HepG2 (cell line): Measurements from ENCODE around the gene PRELP. TPM values are rescaled to one million over a fixed set of nuclear protein-coding genes. Genes with fewer than 3 reads are reported as not detected.

Experiments used
- ATAC-seq: fragments of 200-7000 bp; cut with Tn5 transposase; 3 replicates; pipeline ENCODE4 v1.9.1; 2020; ENCODE audit warnings: mild to moderate bottlenecking, moderate library complexity
- BruUV-seq: library from RNA; stranded (reverse); fragments of 400-500 nt; replicated peaks from 2 replicates; lab custom pipeline; 2021; lab: Mats Ljungman, UMichigan
- CTCF ChIA-PET: fragments of 300-600 bp; formaldehyde crosslinking; extraction: SDS; loops from one replicate; lab custom pipeline; 2021; ENCODE audit warnings: low total read pairs, inconsistent platforms, low intra/inter-chr PET ratio; lab: Yijun Ruan, JAX
- POLR2A ChIA-PET: fragments of 350-600 bp; sonication (Branson Sonifier 250); formaldehyde crosslinking; loops from one replicate; lab custom pipeline; 2020; ENCODE audit warnings: antibody characterized with exemption, inconsistent platforms; lab: Yijun Ruan, JAX
- DNase-seq: peaks from one replicate; pipeline ENCODE4 v3.0.0-alpha.2; 2015; ENCODE audit warnings: low spot score
- FAIRE-seq: peaks from 3 replicates; lab custom pipeline; 2011; peaks lifted over from hg19 to GRCh38; lab: Jason Lieb, UNC
- H2AFZ ChIP-seq: one replicate; pipeline ENCODE4 v1.6.1; 2011; ENCODE audit warnings: low read length, inconsistent platforms
- H3K27ac ChIP-seq: fragments of 300-600 bp; 3 replicates; pipeline ENCODE4 v1.8.0; 2011; ENCODE audit warnings: mixed run types, mild to moderate bottlenecking, mixed read lengths, low read length, inconsistent platforms; ENCODE audit not compliant: insufficient read depth; ENCODE audit errors: extremely low read length
- H3K27me3 ChIP-seq, 2 experiments: fragments of 200-600 bp in 1 of 2; 2 replicates in 1 of 2; 3 replicates in 1 of 2; pipeline versions ENCODE4 v1.6.0 to v1.8.0; 2011; ENCODE audit warnings: low read length in 2 of 2, mild to moderate bottlenecking in 2 of 2, moderate library complexity in 2 of 2, inconsistent platforms in 1 of 2; ENCODE audit not compliant: insufficient read depth in 2 of 2, control insufficient read depth in 1 of 2
- H3K36me3 ChIP-seq, 2 experiments: fragments of 200-600 bp in 1 of 2; replicated peaks in 1 of 2; 2 replicates in 1 of 2; 3 replicates in 1 of 2; pipeline versions ENCODE4 v1.5.1 to v1.8.0; 2011; ENCODE audit warnings: low read length in 2 of 2, inconsistent platforms in 1 of 2; ENCODE audit not compliant: insufficient read depth in 2 of 2, control insufficient read depth in 1 of 2
- H3K4me1 ChIP-seq: 2 replicates; pipeline ENCODE4 v1.5.1; 2012; ENCODE audit warnings: low read length, inconsistent platforms; ENCODE audit not compliant: insufficient read depth
- H3K4me2 ChIP-seq: 2 replicates; pipeline ENCODE4 v1.6.0; 2011; ENCODE audit warnings: low read depth, low read length, inconsistent platforms
- H3K4me3 ChIP-seq, 3 experiments: fragments of 200-600 bp in 1 of 3; sonication (generic), shearing (Covaris generic) in 1 of 3; replicated peaks in 1 of 3; 2 replicates each; pipeline ENCODE4 v1.5.1; 2011 to 2016; ENCODE audit warnings: low read length in 3 of 3, inconsistent platforms in 2 of 3, low read depth in 2 of 3, mild to moderate bottlenecking in 2 of 3, control low read depth in 1 of 3, mixed read lengths in 1 of 3; ENCODE audit not compliant: insufficient read depth in 1 of 3
- H3K79me2 ChIP-seq: one replicate; pipeline ENCODE4 v1.6.1; 2011; ENCODE audit warnings: low read length, inconsistent platforms; ENCODE audit not compliant: insufficient read depth
- H3K9ac ChIP-seq: 2 replicates; pipeline ENCODE4 v1.6.0; 2011; ENCODE audit warnings: mild to moderate bottlenecking, low read depth, low read length, inconsistent platforms; ENCODE audit not compliant: insufficient read depth
- H3K9me3 ChIP-seq: 2 replicates; pipeline ENCODE4 v1.5.1; 2012; ENCODE audit warnings: mild to moderate bottlenecking, low read length
- H4K20me1 ChIP-seq: 2 replicates; pipeline ENCODE4 v1.6.0; 2011; ENCODE audit warnings: inconsistent platforms, mild to moderate bottlenecking, low read length, moderate library complexity; ENCODE audit not compliant: insufficient read depth
- ELF3 ChIP-seq: IDR thresholded peaks from 2 replicates; pipeline ENCODE4 v1.6.1; 2016; ENCODE audit warnings: missing genetic modification reagents, missing compliant biosample characterization
- GMEB1 ChIP-seq: sonication (generic); formaldehyde crosslinking; IDR thresholded peaks from 2 replicates; pipeline ENCODE4 v1.5.1; 2020; ENCODE audit warnings: missing genetic modification reagents, mild to moderate bottlenecking, borderline replicate concordance
- HNRNPK ChIP-seq: fragments of 200-400 bp; formaldehyde crosslinking; IDR thresholded peaks from 2 replicates; pipeline ENCODE4 v1.6.1; 2018; ENCODE audit warnings: low read length, low read depth, moderate library complexity, mild to moderate bottlenecking; ENCODE audit not compliant: poor library complexity, severe bottlenecking
- PHF5A ChIP-seq: IDR thresholded peaks from one replicate; pipeline ENCODE4 v1.6.1; 2018; ENCODE audit warnings: low read depth, missing genetic modification reagents; ENCODE audit not compliant: unreplicated experiment
- PRDM4 ChIP-seq: sonication (generic); formaldehyde crosslinking; IDR thresholded peaks from 2 replicates; pipeline ENCODE4 v1.9.0; 2021; ENCODE audit warnings: missing genetic modification reagents, borderline replicate concordance
- RARG ChIP-seq: sonication (generic); formaldehyde crosslinking; IDR thresholded peaks from 2 replicates; pipeline ENCODE4 v1.4.0; 2020; ENCODE audit warnings: low read depth, mild to moderate bottlenecking, missing genetic modification reagents
- TBL1XR1 ChIP-seq: fragments of 150-350 bp; IDR thresholded peaks from 2 replicates; pipeline ENCODE4 v1.6.1; 2014; ENCODE audit warnings: borderline replicate concordance, low read length; ENCODE audit not compliant: partially characterized antibody
- YY1 ChIP-seq: IDR thresholded peaks from 2 replicates; pipeline ENCODE4 v1.6.1; 2011; ENCODE audit warnings: low read length, low read depth, moderate library complexity, mild to moderate bottlenecking; ENCODE audit not compliant: insufficient read depth, insufficient replicate concordance
- ZBTB3 ChIP-seq: sonication (generic); formaldehyde crosslinking; IDR thresholded peaks from 2 replicates; pipeline ENCODE4 v1.4.0; 2020; ENCODE audit warnings: low read depth, mild to moderate bottlenecking, moderate library complexity, missing genetic modification reagents, borderline replicate concordance
- ZFP41 ChIP-seq: sonication (generic); formaldehyde crosslinking; IDR thresholded peaks from 2 replicates; pipeline ENCODE4 v1.4.0; 2020; ENCODE audit warnings: mild to moderate bottlenecking, missing genetic modification reagents, borderline replicate concordance
- ZFYVE20 ChIP-seq: sonication (generic); formaldehyde crosslinking; IDR thresholded peaks from 2 replicates; pipeline ENCODE4 v1.8.0; 2023; ENCODE audit warnings: low read depth, mild to moderate bottlenecking, moderate library complexity, missing genetic modification reagents, borderline replicate concordance
- ZNF124 ChIP-seq: sonication (generic); formaldehyde crosslinking; IDR thresholded peaks from 2 replicates; pipeline ENCODE4 v1.4.0; 2020; ENCODE audit warnings: missing genetic modification reagents
- ZNF253 ChIP-seq: sonication (generic); formaldehyde crosslinking; IDR thresholded peaks from 2 replicates; pipeline ENCODE4 v1.8.0; 2022; ENCODE audit warnings: mild to moderate bottlenecking, missing genetic modification reagents, borderline replicate concordance
- ZNF275 ChIP-seq: sonication (generic); formaldehyde crosslinking; IDR thresholded peaks from 2 replicates; pipeline ENCODE4 v1.8.0; 2022; ENCODE audit warnings: missing genetic modification reagents, mild to moderate bottlenecking, inconsistent platforms, borderline replicate concordance
- ZNF556 ChIP-seq: sonication (generic); formaldehyde crosslinking; IDR thresholded peaks from 2 replicates; pipeline ENCODE4 v1.4.0; 2020; ENCODE audit warnings: mild to moderate bottlenecking, missing genetic modification reagents, borderline replicate concordance
- ZNF576 ChIP-seq: sonication (generic); formaldehyde crosslinking; IDR thresholded peaks from 2 replicates; pipeline ENCODE4 v1.4.0; 2020; ENCODE audit warnings: mild to moderate bottlenecking, missing genetic modification reagents
- ZNF674 ChIP-seq: sonication (generic); formaldehyde crosslinking; IDR thresholded peaks from 2 replicates; pipeline ENCODE4 v1.5.0; 2020; ENCODE audit warnings: low read depth, mild to moderate bottlenecking, missing genetic modification reagents
- ZNF766 ChIP-seq: sonication (generic); formaldehyde crosslinking; IDR thresholded peaks from 2 replicates; pipeline ENCODE4 v1.5.0; 2020; ENCODE audit warnings: missing genetic modification reagents, borderline replicate concordance
- ZSCAN29 ChIP-seq: sonication (generic); formaldehyde crosslinking; conservative IDR thresholded peaks from 2 replicates; pipeline ENCODE4 v1.4.0; 2020; ENCODE audit warnings: mild to moderate bottlenecking, missing genetic modification reagents
- WGBS: methylation state at CpG from one replicate; pipeline ENCODE4 v1.1.6; 2017; ENCODE audit warnings: low lambda C conversion rate; 5-methylcytosine and 5-hydroxymethylcytosine counted together
- in situ Hi-C: cut with HindIII; loops from 2 replicates; pipeline ENCODE4 v1.10.0; 2017; ENCODE audit warnings: low pct_unique_long_range_greater_than_20kb; ENCODE audit not compliant: extremely low pct_ligation_motif_present
- intact Hi-C: fragments of 100-400 bp; cut with micrococcal nuclease; formaldehyde crosslinking; loops from one replicate; pipeline ENCODE4 v1.10.0; 2022; ENCODE audit not compliant: unreplicated experiment
- polyA plus RNA-seq, 8 experiments: library from polyadenylated mRNA; depleted of rRNA in 3 of 8; stranded (reverse) in 7 of 8; unstranded in 1 of 8; fragments of >200 nt; fragmentation: Illumina TruSeq in 4 of 8; extraction: Trizol in 4 of 8; gene quantifications; 2 replicates each; pipeline versions ENCODE4 v1.2.1 to v1.2.3, GENCODE V29; 2011 to 2016; ENCODE audit warnings: low read depth in 4 of 8, missing spikeins in 1 of 8, mixed read lengths in 1 of 8; ENCODE audit not compliant: insufficient read depth in 1 of 8
- total RNA-seq, 5 experiments: library from RNA; depleted of rRNA; stranded (reverse); fragments of >200 nt; fragmentation: Illumina TruSeq; extraction: Trizol; gene quantifications; 2 replicates each; pipeline ENCODE4 v1.2.3, GENCODE V29; 2016; ENCODE audit warnings: low read depth in 1 of 5

The PRELP gene
- total and polyA plus RNA-seq, 2 of the 13 experiments (the other 11 are each of a cell fraction or from before 2014, with no cell fraction given): not detected

- H3K4me3 ChIP-seq: no peak overlapping the region
- H3K9me3 ChIP-seq: no peaks in the 10 kb centered on the region
- POLR2A ChIA-PET: no interaction called here
- WGBS: 27% methylated on average over 3 of the region's 3 CpGs
- no peak overlapping the region for H3K9ac ChIP-seq
- no peaks in the 10 kb centered on the region; the same call in 1 of the 2 replicates for H4K20me1 ChIP-seq
- intact Hi-C loops: no loop called here
- DNase-seq (no peak), FAIRE-seq (no peak), ATAC-seq (no peak)
- H3K27me3 ChIP-seq: 0 out of 5 replicates have a peak, but pooled peaks cover 0 to 2% of the 10 kb centered on the region in 2 experiments
- H3K79me2 ChIP-seq: no peaks in the 10 kb centered on the region
- no peak overlapping the region for H3K4me2 ChIP-seq
- peaks cover 10% of the 10 kb centered on the region for H3K4me1 ChIP-seq
- CTCF ChIA-PET: interaction anchor here (1.3 to 2.4 kb wide), 2 partner anchors 195 to 198 kb away, joined by 4 to 42 read pairs; no protein-coding TSS in a partner anchor
- H2AFZ ChIP-seq: no peak overlapping the region
- no peaks in the 10 kb centered on the region for H3K36me3 ChIP-seq
- no peak for TF ChIP-seq YY1
- no peak for TF ChIP-seq RARG (CRISPR knock-in tag)
- no peak for TF ChIP-seq ZNF253 (CRISPR knock-in tag)
- no peak for TF ChIP-seq HNRNPK
- no peak for TF ChIP-seq ZNF766
- TF ChIP-seq ELF3 (CRISPR knock-in tag): no peak
- no peak for TF ChIP-seq ZBTB3 (CRISPR knock-in tag)
- TF ChIP-seq ZNF275 (CRISPR knock-in tag): no peak
- TF ChIP-seq GMEB1 (CRISPR knock-in tag): no peak
- no peak for TF ChIP-seq ZNF124 (CRISPR knock-in tag)
- TF ChIP-seq ZFYVE20 (CRISPR knock-in tag): no peak
- TF ChIP-seq ZNF556 (CRISPR knock-in tag): no peak
- no peak for TF ChIP-seq PRDM4 (CRISPR knock-in tag)
- no peak for TF ChIP-seq TBL1XR1
- TF ChIP-seq ZSCAN29 (CRISPR knock-in tag): no peak
- TF ChIP-seq PHF5A (CRISPR knock-in tag): no peak
- TF ChIP-seq ZNF674: no peak
- no peak for TF ChIP-seq ZFP41 (CRISPR knock-in tag)
- no peak for TF ChIP-seq ZNF576 (CRISPR knock-in tag)
- in situ Hi-C loops: loop anchor here (5.0 kb wide), 1 partner anchor 198 kb away; no protein-coding TSS in a partner anchor
- H3K27ac ChIP-seq: no peak overlapping the region
- no TSS peak for BruUV-seq
These were observed 28.2 kb downstream of the PRELP start for GRCh38 chr1:203503836-203504235.
